IPS-NIHi11 (cell line): Measurements from ENCODE around the gene IL2RG.

Experiments
- DNase-seq: peaks from one replicate; pipeline ENCODE4 v3.0.0; 2012; ENCODE audit warnings: mixed read lengths, low spot score

IL2RG gene

DNA sequence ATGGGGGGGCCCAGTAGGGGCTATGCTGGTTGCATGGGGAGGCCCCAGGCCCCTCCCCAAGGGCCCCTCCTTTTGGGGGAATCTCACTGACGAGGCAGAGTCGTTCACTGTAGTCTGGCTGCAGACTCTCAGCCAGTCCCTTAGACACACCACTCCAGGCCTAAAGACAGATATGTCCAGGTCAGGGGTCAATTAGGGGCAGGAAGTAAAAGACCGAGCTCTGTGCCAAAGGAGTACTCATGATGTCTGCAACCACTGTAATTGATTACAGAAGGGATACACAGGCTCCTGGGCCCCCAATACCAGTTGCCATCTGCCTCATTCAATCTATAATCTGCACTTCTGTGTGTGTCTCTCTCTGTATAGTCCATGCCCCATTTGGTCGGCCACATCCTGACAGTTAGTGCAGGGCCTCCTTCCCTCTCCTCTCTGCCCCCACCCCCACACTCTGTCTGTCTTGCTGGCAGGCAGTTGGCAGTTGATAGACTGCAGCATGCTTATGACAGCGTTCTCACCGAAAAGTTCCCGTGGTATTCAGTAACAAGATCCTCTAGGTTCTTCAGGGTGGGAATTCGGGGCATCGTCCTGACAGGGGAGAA lies 3.5 kb downstream of the IL2RG start:
- DNase-seq, result no peak

DNA sequence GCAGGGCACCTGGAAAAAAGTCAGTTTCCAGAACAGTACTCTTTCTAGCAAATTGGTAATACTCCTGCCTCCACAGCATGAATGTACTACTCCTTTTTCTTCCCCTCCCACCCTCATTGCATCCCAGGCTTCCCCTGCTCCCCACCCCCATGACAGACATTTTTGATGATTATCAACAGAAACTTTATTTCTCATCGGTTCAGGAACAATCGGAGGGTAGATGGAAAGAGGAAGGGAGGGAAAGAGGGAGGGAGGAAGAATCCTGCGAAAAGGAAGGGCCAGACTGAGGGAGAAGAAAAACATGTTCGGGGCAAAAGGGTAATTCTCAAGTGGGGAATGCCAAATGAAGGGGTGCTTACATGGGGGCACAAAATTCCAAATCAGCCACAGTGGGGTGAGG lies 4.1 kb downstream of the IL2RG start:
- no peak for DNase-seq

DNA sequence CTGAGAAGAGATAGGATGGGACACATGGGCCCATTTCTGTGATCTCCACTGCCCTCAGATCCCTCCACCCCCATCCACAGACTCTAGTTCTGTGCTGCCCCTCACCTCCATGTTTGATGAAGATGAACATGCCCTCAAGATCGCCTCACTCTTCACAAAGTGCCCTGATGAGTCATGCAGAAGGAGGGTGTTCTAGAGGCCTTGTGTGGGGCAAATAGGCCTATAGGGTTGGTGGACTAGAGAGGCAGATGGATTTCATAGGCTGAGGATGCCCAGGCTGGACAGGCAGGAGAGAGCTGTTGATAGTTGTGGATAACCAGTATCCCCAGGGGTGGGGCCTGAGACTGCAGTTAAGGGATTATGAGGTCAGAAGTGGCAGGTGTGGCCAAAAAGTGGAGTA lies 5.0 kb downstream of the IL2RG start, which contains the start of gene CXorf65:
CXorf65 (minus strand) TSS at position 314 of the 400 bp plus-strand sequence; CDS start at position 130, 184 bp downstream.
- no peak for DNase-seq

GRCh38 chrX:71105628-71106027 lies 5.7 kb downstream of the IL2RG start:
- DNase-seq, result no peak

DNA sequence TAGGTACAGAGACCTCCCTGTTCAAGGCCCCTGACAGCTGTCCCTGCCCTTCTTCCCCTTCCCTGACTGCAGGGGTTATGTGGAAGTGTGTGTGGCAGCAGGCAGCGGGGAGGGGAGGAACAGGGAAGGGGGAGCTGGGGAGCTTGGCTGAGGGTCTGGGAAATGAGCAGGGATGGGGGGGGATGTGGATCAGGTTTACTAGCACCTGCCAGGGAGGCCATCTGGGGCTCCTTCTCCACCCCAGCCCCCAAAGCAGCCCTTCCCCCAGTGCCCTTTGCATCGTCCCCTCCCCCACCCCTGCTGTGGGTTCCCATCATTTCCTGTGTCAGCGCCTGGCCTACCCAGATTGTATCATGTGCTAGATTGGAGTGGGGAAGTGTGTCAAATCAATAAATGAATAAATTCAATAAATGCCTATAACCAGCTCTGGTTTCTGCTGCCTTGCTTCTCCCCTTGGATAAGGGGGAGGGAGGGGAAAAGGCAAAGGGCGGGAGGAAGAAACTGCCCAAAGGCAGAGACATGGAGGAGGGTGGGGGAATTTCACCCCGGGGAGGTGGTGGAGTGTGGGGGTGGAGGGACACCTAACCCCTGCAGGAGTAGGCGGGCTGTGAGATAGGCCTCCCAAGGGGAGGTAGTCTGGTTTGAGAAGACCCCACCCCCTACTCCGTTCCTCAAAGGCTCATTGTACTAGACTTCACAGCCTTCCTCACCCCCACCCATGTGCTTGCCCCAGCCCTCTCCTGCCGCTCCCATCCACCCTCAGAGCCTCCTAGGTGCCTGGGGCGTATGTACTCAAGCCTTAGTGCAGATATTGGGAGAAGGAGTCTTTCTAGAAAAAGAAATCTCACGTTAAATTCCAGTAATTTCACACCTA lies 8.0 kb downstream of the IL2RG start:
- DNase-seq, result peak; percentile 38

DNA sequence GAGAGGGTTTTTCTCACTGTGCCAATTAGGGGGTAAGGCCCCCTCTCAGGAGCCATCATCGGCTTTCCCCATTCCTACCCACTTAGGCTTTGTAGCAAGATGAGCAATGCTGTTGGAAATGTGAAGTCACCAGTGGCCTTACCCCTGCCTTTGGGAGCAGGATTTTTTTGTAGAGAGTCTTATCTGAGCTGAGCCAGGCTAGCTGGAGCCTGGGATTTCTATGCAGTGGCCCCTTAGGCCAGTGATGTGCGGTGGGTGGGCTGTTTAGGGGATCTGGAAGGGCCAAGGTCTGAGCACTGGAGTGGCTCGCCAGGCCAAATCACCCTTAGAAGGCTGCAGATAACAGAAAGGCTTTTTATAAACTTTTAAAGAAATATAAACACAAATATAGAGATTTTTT lies 9.1 kb downstream of the IL2RG start:
- no peak for DNase-seq

GRCh38 chrX:71100581-71101505 lies 10.5 kb downstream of the IL2RG start:
- DNase-seq, result no peak

DNA sequence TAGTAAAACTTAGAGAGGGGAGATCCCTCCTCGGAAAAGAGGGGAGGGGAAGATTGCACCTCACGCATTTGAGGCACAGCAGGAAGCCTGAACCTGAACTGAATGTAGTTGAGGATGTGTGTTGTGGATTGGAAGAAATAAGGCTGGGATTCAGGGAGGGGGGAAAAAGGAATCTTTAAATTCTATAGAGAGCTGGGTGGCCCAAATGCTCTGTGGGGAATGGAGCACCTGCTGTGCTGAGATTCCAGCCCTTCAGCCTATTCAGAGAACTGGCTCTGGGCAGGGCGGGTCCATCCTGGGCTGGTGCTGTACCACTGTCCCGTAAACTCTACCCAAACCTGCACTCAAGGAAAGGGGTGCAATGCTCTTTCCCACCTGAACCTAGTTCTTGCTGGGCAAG lies 11.6 kb downstream of the IL2RG start:
- DNase-seq, result peak; percentile 13

DNA sequence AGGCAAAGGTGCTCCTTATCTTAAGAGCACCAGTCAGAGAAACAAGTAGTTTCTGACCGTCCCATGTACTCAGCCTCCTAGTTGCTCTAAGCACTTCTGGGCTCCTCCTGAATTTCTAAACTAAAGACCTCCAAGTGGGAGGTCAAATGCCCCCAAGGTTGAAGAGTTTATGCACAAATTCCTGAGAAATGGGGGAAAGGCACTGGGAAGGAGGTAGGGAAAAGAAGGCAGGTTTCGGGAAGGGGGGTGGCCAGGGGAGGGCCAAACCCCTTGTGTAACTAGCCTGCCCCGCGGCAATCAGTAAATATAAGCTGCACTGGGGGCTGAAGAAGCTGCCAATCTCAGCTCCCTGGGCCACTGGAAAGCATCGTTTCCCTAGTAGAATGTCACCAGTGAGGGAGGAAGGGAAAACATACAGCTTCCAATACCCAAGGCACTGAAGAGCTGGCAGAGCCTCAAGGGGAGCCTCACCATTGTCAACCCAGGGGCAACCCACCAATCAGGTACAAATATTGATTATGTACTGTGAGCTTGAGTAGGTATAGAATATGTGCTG lies 12.3 kb downstream of the IL2RG start:
- DNase-seq, result no peak

- no peak for DNase-seq
Observed at GRCh38 chrX:71098302-71098701, 13.1 kb downstream of the IL2RG start.

- DNase-seq, result no peak
Observed at GRCh38 chrX:71096760-71097032, 14.7 kb downstream of the IL2RG start.

- no peak for DNase-seq
Observed at GRCh38 chrX:71095981-71096759, 15.2 kb downstream of the IL2RG start.

GRCh38 chrX:71095555-71095980 lies 15.8 kb downstream of the IL2RG start, which contains the start of gene FOXO4:
TSS of gene FOXO4 (plus strand) at chrX:71095851. CDS start at chrX:71096529, 678 bp downstream.
- DNase-seq, result peak; percentile 89

GRCh38 chrX:71095033-71095432 lies 16.3 kb downstream of the IL2RG start:
- DNase-seq, result no peak

DNA sequence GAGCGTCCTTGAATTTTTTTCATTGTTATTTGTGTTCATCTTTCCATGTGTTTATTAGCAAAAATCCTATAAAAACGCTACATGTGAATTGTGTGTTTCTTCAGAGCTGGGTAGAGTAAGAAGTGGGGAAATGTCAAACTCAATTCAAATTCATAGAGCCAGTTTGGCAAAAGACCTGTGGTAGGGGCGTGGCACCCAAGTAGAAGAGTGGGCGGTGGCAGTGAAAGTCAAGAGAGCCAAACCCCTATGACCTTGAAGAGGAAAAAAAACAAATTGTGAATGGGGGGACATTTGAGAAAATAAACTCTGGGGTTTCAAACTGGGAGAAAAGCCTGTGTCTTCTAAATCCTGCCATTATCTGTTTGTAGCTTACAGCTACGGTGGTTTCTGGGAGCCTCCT lies 20.1 kb downstream of the IL2RG start:
- DNase-seq, result no peak

DNA sequence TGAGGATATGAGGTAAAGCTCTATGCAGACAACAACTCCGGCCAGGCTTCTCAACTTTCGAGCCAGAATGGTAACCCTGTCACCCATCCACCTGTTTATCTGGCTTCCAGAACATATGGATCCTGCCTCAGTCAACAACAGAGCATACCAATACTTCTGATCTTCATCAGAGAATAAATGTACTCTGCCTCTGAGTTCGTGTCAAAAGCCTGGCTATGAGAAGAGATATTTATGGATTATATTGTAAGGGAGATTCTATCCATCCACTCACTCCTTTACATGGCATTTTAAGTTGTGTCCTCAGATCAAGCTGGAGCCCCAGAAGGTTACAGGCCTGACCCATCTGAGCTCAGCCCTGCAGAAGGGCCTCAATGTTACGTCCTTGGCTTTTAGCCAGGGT lies 25.5 kb downstream of the IL2RG start:
- DNase-seq, result no peak

DNA sequence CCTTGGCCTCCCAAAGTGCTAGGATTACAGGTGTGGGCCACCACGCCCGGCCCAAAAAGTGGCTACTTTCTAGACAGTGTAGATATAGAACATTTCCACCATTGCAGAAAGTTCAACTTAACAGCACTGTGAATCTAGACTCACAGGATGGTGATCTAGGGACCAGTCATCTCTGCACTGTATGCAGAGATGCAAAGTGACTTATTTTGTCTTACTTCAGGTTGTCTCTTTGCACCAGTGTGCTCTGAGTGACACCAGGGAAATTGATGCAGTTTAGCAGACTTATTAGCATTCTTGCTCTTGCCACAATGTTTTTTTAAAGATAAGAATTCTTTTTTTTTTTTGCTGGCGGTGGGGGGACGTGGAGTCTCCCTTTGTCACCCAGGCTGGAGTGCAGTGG lies 28.6 kb downstream of the IL2RG start:
- DNase-seq, result no peak

GRCh38 chrX:71082124-71082647 lies 29.2 kb downstream of the IL2RG start:
- no peak for DNase-seq

- DNase-seq, result no peak
Observed at GRCh38 chrX:71081330-71082123, 29.9 kb downstream of the IL2RG start.

- DNase-seq, result no peak
Observed at GRCh38 chrX:71070531-71070930, 40.8 kb downstream of the IL2RG start.
